GM21619 (cell line): Measurements from ENCODE around the gene ANKH.
"Not testable (repeated sequence)": the region's sequence is repeated elsewhere in the genome, so short reads cannot be mapped to it uniquely, and the experiment has no call there.

Source experiments
- ATAC-seq: cut with Tn5 transposase; IDR thresholded peaks from one replicate; pipeline ENCODE4 v1.9.1; 2021; ENCODE audit not compliant: unreplicated experiment

The ANKH gene

GRCh38 chr5:14884062-14884612 lies 12.6 kb upstream of the ANKH start:
- ATAC-seq = no peak

DNA sequence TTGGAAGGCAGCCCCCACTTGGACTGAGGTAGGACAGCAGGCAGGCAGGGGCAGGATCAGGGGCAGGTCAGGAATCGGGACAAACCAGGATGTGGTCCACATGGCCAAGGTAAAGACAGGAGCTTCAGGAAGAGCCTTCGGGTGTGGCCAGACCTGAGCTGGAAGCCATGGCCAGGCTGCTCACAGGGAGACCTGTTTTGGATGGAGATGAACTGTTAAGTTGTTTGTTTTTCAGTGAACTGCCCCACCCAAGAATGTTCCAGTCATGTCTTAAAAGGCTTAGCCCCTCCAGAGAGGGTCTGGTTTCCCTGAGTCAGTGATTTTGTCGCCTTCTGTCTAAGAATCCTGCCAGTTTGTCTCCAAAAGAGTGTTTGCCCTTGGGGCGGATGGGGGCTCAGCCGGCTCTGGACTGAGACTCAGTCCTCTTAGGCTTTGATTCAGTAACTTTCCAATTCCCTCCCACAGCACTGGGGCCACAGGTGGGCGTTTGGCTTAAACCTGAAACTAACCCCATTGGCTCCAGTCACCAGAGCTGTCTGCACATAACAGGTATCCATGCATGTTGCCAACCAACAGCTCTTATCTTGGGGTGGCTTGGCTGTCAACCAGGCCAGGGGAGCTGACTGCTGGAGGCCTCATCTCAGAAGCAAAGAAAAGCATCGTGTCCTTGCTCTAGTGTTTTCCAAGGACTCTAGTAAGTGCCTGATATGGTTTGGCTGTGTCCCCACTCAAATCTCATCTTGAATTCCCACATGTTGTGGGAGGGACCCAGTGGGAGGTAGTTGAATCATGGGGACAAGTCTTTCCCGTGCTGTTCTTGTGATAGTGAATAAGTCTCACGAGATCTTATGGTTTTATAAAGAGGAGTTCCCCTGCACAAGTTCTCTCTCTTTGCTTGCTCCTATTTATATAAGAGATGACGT lies 11.3 kb upstream of the ANKH start:
- ATAC-seq = no peak

- ATAC-seq = no peak
Measured at GRCh38 chr5:14881826-14882225, 10.2 kb upstream of the ANKH start.

- ATAC-seq = no peak
Measured at GRCh38 chr5:14880688-14881087, 9.1 kb upstream of the ANKH start.

DNA sequence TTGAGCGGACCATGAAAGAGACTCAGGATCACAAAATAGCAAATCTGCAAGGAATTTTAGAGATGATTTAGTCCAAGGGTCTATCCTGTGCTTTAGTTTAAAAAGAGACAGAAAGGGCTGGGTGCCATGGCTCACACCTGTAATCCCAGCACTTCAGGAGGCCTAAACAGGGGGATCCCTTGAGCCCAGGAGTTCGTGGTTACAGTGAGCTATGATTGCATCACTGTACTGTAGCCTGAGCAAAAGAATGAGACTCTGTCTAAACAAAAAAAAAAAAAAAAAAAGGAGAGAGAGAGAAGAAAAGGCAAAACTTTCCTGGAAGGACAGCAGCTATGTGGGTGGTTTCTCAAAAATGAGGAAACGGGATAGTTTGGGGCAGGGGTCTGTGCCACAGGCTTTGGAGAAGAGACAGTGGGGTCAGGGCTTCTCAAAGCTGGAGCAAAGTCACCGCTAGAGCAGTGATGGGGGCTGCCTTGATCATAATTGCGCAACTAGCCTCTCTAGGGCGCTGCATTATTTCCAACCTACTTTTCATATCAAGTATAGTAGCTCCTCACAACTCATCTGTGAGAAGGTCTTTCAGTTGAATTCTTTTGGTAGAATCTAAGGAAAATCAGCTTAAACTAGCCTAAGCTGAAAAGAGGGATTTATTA lies 8.5 kb upstream of the ANKH start:
- no peak for ATAC-seq

DNA sequence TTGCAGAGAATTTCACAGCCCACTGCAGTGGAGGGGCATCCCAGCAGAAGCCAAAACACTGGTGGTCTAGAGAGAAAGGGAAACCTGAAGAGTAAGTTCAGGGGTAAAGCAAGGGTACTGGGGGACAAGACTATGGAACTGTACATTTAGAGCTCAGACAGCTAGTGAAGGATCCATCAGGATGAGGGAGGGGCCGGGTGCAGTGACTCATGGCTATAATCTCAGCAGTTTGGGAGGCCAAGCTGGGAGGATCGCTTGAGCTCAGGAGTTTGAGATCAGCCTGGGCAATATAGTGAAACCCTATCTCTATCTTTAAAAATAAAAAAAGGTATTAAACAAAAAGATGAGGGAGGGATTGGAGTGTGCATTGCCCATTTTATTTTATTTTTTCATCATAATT lies 7.8 kb upstream of the ANKH start:
- ATAC-seq = no peak

DNA sequence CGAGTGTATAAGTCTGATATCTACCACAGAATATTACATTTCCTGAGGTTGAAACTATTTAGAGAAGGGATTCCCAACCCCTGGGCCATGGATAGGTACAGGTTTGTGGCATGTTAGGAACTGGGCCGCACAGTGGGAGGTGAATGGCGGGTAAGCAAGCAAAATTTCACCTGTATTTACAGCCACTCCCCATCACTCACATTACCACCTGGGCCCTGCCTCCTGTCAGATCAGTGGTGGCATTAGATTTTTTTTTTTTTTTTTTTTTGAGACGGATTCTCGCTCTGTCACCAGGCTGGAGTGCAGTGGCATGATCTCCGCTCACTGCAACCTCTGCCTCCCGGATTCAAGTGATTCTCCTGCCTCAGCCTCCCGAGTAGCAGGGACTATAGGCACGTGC lies 6.6 kb upstream of the ANKH start:
- ATAC-seq = not testable (repeated sequence)

DNA sequence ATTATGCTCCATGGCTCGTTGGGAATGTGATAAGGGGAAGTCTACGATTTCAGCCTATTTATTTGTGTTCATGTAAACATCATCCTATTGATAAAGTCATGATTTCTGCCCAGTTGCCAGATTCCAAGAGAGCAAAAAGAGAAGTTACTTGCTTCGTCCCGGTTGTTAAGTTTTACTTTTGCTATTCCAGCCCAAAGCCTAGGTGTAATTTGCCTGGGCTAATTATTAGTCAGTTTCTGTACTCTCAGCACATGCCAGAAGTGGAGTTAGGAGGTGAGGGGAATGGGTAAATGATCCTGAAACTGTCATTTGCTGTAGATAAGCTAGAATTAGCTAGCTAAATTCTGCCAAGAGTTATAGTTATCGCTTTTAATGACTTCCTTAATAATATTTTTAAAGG lies 4.5 kb upstream of the ANKH start:
- ATAC-seq = no peak

DNA sequence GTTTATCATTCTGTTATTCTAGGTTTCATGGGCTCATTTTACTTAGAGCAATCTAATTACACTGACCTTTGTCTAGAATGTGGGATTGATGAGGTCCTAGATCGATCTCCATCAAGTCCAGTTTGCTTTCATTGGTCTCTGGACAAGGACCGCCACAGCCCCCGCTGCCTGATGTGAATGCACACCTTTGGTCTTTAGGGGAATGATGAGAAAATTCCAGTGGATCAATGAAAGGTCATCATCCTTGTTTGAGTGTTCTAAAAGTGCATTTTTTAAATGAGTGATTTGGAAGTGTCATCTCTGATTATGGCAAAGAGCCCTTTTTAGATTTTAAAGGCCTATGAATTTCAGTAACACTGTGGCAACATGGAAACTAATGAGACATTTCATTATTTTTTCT lies 2.2 kb upstream of the ANKH start:
- ATAC-seq = no peak

DNA sequence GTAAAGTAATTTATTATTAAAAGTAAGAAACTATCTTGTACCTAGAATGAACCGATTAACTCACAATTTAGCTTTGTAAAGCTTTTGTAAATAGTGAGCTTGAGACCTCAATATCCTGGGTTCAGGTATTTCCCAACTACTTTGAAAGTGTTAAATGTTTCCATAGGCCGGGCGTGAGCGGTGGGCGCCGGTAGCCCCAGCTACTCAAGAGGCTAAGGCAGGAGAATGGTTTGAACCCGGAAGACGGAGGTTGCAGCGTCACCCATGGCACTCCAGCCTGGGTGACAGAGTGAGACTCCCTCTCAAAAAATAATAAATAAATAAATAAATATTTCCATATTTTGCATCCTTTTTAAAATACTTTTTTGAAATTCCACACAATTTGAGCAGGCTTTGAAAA lies 1.5 kb upstream of the ANKH start:
- no peak for ATAC-seq

DNA sequence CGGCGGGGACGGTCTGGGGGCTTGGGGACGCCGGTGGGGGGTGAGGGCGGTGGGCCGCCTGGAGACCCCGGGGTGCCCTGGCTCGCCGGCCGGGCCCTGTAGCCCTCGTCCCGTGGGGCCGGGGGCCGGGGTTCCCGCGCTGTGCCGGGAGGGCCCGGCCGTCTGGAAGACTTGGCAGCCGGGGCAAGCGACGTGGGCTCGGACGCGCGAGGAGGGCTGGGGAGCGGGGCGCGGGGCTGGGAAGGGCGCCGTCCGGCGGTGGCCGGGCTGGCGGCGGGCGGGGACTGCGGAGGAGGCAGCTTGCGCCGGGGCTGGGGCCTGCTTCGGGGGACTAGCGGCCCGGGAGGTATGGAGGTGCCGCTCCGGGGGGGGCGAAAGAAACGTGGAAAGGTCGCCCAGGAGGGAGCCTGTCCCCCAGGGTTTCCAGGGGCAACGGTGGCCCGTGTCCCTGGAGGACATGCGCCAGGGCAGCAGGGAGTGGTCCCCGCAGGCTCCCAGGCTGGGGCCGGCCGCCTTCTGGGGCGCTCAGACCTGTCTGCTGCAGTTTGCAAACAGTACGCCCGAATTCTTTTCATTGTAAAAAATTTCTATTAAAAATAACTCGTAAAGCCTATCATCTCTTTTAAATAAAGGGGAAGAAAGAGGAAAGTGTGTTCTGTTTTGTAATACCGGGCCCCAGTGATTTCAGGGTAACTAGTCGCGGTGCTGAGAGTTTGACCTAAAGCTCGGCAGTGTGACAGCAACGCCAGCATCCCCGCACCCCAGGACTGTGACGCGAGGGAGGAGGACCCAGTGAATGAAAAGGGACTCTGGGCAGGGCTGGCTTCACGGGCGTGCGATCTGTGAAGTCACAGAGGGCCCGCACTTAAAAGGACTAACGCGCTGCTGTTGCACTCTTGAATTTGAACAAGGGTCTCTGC lies 752 bp upstream of the ANKH start:
- peak; percentile 30 for ATAC-seq

GRCh38 chr5:14870337-14871213 lies 1.0 kb downstream of the ANKH start:
- ATAC-seq = no peak

GRCh38 chr5:14869668-14870164 lies 1.9 kb downstream of the ANKH start:
- ATAC-seq = no peak

DNA sequence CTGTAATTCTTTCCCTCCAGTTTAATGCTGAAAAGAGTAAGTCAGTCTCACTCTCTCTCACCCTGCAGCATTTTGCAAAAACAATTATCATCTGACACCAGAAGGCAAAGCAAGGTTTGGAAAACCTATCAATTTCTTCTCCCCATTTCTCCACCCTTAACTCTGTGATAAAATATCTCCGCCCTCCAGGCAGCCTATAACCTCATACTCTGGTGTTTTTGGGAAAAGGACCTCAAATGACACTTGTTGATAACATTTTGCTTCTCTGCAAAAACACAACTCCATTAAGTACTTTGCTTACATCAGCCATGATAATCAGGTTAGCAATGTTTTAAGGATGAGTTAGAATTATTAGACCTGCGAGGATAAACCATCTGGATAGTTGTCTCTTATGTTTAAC lies 2.3 kb downstream of the ANKH start:
- ATAC-seq = no peak

DNA sequence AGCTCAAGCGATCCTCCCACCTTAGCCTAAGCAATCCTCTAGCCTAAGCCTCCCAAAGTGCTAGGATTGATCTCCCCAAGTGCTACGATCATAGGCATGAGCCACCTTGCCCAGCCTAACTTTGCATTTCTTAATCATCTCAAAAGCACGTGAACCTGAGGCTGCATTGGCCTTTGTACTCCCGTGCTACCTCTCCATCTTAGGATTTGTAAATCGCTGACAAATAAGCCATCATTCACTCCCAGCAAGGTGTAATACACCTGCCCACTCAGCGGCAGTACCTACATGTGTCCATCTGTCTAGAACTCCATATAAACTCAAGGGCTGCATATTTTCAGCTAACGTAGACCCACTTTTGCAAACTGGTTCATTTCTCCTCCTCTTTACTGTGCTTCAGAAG lies 2.8 kb downstream of the ANKH start:
- no peak for ATAC-seq

- no peak for ATAC-seq
Measured at GRCh38 chr5:14864181-14864812, 7.3 kb downstream of the ANKH start.

DNA sequence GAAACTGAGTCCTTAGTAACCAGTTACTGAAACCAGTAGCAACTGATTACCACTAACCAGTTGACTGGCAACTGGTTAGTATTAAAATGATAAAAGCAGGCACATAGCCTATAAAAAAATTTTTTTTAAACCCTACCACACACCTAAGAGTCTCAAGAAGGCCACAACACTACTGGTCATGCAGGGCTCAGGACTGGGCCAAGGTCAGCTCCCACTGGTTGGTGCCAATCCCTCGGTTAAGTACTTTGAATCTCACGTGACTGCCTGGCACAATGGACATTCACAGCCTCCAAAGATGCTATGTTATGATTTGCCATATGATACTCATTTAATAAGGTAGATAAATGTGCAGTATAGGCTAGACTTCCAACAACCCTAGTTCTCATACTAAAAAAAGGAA lies 8.5 kb downstream of the ANKH start:
- ATAC-seq = no peak

DNA sequence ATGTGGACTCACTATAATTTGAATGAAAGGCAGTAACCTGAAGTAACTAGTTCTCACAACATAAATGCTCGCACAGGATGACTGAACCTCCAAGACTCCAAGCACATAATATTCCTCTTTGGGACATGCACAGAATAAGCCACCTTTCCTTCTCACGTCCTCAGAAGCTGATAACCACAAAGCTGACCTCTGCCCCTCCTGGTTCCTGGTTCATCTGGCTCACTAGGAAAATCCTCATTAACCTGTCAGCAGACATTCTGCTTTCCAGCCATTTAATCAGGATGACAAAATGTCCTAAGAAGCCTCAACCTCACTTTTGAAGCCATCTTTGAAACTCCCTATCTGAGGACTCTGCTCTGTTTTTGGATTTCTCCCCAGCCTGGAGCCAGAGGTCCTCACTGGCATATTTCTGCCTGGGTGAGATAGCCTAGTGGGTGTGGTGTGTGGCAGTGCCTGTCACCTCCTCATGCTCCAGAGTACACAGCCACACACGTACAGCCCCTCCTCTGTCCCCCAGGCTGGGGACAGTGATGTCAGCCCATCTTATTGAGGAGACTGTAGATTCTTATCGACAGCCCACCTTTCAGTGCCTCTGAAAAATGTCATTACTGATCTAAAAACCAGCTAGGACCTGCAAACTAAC lies 10.3 kb downstream of the ANKH start:
- no peak for ATAC-seq

DNA sequence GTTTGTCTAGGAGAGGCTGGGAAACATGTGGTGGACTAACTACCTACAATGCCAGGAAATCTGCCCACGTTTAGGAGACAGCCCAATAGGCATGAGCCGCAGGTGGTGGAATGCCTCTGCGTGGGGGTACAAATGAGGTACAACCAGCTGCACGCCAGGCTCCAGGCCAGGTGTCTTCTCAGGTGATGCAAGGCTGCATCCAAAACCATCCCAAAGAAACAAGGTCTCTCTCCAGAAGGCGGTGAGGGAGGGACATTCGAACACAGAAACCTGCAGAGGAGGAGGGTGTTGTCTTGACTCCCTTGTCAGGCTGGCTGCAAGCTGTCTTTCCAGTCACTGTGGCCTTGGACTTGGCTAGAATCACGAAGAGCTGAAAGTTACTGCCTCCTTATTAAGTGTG lies 11.6 kb downstream of the ANKH start:
- ATAC-seq = no peak
